Measurements from ENCODE around the gene FBXO31.

Gene FBXO31, protein sequence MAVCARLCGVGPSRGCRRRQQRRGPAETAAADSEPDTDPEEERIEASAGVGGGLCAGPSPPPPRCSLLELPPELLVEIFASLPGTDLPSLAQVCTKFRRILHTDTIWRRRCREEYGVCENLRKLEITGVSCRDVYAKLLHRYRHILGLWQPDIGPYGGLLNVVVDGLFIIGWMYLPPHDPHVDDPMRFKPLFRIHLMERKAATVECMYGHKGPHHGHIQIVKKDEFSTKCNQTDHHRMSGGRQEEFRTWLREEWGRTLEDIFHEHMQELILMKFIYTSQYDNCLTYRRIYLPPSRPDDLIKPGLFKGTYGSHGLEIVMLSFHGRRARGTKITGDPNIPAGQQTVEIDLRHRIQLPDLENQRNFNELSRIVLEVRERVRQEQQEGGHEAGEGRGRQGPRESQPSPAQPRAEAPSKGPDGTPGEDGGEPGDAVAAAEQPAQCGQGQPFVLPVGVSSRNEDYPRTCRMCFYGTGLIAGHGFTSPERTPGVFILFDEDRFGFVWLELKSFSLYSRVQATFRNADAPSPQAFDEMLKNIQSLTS

GRCh38 chr16:87383505-87384161 lies at the start of gene FBXO31:
Gene FBXO31 (minus strand): TSS chr16:87383776. CDS start chr16:87383744, 32 bp downstream.
- peak; percentile 87 for DNase-seq (ENCODE audit: low read depth)

DNA sequence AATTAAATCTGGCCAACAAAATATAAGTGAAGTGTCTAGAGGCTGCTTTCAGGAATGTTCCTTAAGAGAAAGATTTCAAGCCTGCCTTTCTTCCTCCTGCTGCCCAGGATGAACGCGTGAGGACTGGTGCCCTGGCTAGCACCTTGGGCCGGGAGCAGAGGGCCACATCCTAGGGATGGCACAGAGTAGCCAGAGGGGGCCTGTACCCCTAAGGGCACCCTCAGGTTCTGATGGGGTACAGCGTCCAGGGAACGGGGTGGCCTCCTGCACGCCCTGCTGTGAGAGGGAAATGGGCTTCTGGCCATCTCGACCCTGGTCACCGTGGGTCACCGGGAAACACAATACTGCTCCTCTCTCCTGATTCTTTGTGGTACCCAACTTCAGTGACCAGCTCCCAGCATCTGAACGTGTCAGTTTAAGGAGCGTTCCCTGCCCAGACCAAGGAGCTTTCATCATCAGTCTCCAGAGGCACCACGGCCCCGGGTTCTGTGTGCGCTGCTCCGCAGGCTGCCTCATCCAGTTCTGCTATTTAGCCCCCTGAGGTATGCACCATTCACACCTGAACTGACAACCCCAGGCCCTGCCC lies 48.8 kb upstream of the FBXO31 start:
- no peak for DNase-seq (ENCODE audit: low read depth)

DNA sequence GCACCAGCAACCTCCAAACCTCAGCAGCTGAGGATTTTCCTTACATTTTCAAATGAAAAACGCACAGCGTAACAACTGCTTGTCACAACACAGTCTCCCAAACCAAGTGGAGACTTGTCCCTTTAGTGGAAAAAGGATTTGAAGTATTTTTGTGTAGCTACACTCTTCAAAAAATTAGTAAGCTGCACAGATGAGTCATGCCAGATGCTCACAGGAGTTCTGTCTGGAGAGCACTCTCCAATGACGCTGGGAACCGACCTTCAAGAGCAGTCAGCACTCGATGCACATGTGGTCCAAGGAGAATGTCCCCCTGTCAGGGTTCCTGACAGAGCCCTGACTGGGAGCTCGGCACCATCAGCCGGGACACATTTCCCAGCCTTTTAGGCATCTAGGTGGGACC lies 48.4 kb upstream of the FBXO31 start:
- DNase-seq (ENCODE audit: low read depth): no peak

DNA sequence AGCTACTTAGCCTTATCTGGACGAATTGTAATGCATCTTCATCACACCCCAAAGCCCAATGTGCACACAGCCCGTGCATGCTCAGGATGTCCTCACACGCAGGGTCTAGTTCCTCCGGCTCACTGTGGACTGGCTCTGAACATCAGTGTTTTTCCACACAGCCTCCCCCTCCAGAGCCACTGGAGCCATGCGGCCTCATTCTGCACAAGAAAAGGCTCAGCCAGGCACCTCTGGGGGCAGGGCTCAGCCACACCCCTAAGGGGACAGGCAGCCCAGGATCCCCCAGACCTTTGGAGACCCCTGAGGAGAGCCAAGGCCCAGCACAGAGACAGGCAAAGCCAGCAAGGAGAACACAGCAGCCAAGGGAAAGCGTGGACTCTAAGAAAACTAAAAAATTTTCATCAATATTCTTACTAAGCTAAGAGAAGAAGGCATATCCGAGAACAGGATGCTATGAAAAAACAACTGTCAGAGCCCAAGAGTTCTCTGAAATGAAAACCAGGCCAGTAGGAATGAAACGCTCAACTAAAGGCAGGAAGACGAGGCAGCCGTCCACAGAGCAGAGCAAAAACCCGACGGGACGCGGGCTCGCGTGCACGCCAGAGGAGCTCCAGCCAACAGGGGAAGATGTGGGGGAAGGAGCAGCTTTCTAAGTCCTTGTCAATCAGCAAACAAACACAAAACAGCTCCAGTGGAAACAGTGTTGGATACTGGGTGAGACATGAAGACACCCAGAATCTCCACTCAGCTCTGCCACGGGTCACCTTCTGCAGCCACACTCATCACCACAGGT lies 43.0 kb upstream of the FBXO31 start:
- no peak for DNase-seq (ENCODE audit: low read depth)

GRCh38 chr16:87425941-87426340 lies 42.4 kb upstream of the FBXO31 start:
- no peak for DNase-seq (ENCODE audit: low read depth)

- no peak for DNase-seq (ENCODE audit: low read depth)
Observed at GRCh38 chr16:87424266-87424665, 40.7 kb upstream of the FBXO31 start.

DNA sequence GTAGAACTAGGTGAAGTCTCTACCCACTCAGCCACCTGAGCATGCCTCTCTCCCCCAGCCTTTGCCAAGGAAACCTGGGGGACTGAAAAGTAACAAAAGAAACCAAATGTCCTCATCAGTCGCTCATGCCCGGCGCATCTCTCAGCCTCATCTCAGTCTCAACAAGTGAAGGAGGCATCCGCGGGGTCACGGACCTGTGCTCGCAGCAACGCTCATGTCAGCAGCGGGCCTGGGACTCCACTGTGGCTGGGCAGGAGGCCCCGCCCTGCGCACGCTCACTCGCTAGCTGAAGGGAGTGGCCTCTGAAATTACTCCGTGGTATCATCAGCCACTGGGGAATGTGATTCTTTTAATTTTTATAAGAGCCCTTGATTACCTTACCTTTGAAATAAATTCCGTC lies 39.9 kb upstream of the FBXO31 start:
- DNase-seq (ENCODE audit: low read depth): no peak

- no peak for DNase-seq (ENCODE audit: low read depth)
Observed at GRCh38 chr16:87422106-87422505, 38.5 kb upstream of the FBXO31 start.

GRCh38 chr16:87421003-87421912 lies 37.7 kb upstream of the FBXO31 start:
- no peak for DNase-seq (ENCODE audit: low read depth)

- DNase-seq (ENCODE audit: low read depth): no peak
Observed at GRCh38 chr16:87420026-87421002, 36.7 kb upstream of the FBXO31 start.

- no peak for DNase-seq (ENCODE audit: low read depth)
Observed at GRCh38 chr16:87418644-87419043, 35.1 kb upstream of the FBXO31 start.

GRCh38 chr16:87418216-87418615 lies 34.6 kb upstream of the FBXO31 start:
- no peak for DNase-seq (ENCODE audit: low read depth)

DNA sequence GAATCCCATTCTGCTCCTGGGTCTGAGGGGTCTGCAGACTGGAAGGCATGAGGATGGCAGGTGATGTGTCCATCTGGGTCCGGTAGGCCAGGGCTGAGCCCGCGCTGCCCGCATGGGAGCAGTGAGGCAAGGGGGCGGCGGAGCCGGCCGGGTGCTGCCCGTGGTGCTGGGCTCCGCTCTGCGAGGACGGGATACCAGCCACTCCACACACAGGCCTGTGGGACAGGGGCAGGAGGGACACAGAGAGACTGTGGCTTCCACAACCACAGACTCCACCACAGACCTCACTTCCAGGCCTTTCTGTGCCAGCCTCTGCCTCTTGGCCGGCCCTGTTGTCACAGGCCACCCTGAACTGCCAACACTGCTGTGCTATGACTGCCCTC lies 33.9 kb upstream of the FBXO31 start:
- no peak for DNase-seq (ENCODE audit: low read depth)

GRCh38 chr16:87416826-87417527 lies 33.4 kb upstream of the FBXO31 start:
- DNase-seq (ENCODE audit: low read depth): no peak

DNA sequence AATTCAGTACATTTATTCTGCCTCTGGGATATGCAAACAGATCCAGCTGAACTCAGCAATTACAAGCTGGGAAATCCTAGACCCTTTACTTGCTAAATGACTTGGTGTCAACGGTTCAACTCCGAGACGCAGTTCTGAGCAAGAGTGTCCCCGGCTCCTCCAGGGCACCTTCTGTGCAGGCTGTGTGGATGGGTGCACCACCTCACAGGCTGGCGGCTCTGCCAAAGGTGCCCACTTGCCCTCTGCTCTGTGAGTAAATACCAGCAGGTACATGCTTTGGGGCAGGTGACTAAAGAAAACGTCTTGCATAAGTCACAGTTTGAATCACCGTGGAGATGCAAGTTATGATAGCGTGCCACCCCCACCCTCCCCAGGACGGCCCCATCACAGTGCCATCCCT lies 31.9 kb upstream of the FBXO31 start:
- DNase-seq (ENCODE audit: low read depth): no peak

DNA sequence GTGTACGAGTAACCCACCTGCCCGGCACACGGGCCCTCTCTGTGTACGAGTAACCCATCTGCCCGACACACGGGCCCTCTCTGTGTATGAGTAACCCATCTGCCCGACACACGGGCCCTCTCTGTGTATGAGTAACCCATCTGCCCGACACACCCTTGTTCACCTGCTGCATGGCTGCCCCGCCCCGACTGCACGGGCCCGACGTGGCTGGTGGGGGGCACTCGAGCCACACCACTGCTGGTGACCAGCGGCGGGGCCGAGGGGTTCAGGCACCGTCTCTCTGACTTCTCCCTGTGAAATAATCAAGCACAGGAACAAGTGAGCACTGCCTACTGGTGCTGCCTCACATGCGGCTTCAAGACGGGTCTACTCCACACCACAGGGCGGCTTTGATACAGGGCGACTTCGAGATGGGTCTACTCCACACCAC lies 30.7 kb upstream of the FBXO31 start:
- DNase-seq (ENCODE audit: low read depth): no peak

DNA sequence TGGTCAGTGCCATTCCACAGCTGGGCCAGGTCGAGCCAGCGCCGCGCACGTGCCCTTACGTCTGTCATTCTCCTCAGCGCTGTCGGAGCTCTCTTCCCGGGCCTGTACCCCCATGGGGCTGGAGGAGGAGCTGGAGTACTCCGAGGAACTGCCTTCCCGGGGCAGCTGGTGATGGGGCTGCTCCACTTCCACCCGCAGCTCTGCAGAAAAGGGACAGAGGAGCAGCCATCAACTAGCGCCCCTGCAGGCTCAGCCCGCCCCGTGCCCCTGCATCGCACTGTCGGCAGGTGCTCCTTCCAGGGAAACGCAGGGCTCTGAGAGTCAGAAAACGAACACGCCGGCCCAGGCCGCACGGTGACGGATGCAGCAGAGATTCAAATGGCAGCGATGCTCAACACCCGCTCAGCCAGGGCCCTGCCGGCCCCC lies 29.4 kb upstream of the FBXO31 start:
- DNase-seq (ENCODE audit: low read depth): no peak

DNA sequence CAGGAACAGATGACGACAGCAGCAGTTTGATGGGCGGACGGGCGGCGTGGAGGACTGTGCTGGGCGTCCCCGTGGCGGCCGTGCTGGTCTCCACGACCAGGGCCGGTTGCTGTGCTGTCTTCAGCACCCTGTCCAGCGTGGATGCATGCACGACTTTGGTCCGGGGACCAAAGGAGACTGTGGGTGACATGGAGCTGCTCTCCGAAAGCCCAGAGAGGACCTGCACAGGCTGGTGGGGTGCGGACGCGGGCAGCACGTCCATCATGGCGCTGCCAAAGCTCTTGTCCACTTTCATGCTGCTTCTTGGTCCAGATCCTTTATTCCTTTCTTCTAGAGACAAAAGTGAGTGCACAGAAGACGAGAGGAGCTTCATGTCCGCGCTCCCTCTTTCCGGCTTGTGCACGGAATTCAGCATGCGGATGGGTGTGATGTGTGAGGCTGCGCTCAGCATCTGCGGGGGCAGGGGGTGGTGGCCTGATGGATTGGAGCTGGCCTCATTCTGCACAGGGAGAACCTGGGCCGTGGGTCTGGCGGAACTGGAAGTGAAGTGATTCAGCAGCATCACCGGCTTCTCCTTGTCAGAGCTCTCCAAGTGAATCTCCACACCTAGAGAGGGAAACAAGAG lies 28.9 kb upstream of the FBXO31 start:
- DNase-seq (ENCODE audit: low read depth): no peak

Data from stimulated activated CD8-positive, alpha-beta memory T cell treated with anti-CD3 and anti-CD28 coated beads, Interleukin-4, amount 100 ng/mL, for 24 hours (primary cell).